GM19324 (cell line): ENCODE results near the gene MEIOSIN.
A peak's percentile ranks its signal among the peaks of the same experiment; 100 is the strongest.

ENCODE experiments used
- ATAC-seq: cut with Tn5 transposase; IDR thresholded peaks from one replicate; pipeline ENCODE4 v1.9.1; 2021; ENCODE audit warnings: mild to moderate bottlenecking, moderate library complexity; ENCODE audit not compliant: unreplicated experiment, low FRiP score

Gene MEIOSIN

DNA sequence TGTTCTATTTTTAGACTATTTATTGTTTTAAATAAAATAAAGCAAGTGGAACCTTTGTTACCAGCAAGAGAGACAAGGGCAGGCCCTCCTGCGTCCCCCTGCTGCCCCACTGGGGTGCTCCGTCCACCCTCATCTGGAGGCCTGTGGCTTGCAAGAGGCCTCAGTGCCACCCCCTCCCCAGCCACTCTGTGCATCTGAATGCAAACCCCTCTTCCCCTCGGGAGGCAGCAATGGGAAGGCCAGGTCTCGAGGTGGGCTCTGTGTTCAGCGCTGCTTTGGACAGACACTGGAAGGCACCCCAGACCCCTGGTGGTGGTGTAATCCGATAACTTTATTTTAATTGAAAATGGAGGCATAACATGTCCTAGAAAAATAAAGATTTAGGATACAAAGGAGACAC lies 31.2 kb downstream of the MEIOSIN start:
- no peak for ATAC-seq

DNA sequence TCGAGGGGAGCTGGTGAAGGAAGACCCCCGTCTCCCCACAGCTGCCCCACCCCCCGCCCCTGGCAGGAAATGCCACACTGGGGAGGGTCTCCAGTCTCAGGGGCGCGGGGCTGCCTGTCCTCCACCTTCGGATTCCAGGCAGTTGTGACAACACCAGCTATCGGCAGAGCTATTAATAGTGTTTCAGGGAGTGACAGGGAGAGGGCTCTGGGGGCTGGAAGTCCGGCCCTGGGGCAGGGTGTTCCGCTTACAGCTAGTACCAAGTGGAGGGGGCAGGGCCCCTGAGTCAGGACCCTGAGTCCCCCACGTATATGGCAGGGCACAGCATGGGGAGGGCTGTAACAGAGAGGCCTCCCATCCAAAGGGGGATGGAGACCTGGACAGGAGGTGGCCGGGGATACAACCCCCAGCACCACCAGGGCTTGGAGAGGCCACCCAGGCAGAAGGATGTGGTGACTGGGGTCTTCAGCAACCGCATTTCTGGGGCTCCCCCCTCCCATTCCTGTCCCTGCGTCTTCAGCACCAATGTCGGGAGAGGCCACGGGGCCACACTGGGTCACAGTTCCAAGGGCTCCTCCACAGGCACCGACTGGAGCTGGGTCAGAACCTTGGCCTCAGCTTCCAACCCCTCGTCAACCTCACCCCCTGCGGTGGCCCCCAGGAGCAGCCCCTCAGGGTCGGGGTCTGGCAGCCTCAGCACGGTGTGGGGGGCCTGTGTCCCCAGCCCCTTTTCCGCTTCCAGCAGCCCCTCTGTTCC lies 31.9 kb downstream of the MEIOSIN start:
- no peak for ATAC-seq

DNA sequence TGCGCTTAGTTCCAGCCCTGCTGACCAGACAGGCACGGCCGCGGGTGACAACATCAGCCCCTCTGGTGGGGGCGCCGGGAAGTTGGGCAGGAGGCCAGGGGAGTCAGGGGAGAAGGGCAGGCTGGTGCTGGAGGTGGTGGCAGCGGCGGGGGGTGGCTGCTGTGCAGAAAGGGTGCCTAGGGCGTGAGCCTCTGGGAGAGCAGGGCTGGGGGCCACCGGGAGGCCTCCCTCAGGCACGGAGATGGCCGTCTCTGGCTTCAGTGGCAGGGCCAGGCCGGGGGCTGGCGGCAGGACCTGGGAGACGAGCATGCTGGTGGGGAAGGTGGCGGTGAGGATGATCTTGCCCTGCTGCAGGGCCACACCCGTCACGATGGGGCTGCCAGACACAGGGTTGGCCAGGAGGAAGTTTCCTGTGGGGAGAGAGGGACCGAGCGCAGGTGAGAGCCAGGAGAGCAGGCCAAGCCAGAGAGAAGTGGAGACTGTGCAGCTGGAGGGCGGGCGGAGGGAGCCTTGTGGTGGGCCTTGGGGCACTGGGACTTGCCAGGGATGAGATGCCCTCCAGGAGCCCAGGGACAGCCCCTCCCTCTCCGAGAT lies 32.6 kb downstream of the MEIOSIN start:
- ATAC-seq, result no peak

DNA sequence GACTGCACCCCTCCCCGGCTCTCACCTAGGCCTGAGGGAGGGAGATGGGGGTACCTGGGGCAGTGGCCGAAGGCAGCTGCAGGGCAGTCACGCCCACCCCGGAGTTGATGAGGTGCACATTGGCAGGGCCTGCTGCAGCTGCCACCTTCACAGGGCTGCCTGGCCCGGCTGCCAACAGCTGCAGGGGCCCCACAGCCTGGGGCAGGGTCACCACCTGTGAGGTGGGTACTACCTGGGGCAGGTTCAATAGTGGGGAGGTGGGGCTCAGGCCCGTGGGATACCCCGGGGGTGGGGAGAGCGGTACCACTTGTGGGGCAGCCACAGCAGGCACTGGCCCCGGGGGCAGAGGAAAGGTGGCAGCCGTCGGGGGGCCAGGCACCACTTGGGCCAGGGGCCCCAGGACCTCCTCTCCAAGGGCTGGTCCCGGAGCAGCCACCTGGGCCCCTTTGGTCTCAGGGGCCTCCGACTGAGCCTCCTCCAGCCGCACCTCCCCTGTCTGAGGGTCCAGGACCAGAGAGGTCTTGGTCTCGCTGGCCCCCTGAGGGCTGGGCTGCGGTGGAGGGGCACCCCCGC lies 33.1 kb downstream of the MEIOSIN start:
- ATAC-seq, result no peak

DNA sequence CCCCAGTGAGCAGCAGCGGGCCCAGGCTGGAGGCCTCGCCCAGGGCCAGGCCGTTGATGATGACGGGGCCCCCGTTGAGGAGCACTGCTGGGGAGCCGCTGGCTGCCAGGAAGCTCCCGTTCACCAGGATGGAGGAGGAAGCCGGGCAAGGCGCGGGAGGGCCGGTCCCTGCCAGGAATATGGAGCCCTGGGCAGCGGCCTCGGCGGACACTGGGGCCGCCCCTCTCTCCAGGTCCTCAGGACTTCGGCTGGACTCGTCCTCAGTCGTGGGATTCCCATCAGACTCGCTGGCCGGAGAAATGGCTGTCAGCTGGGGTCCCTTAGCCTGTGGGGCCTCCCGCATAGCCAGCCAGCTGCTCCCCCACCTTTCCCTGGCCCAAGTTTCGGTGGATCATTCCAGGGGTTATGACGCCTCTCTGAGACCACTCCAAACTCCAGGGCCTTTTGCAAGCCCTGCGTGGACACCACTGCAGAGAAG lies 33.7 kb downstream of the MEIOSIN start:
- no peak for ATAC-seq

DNA sequence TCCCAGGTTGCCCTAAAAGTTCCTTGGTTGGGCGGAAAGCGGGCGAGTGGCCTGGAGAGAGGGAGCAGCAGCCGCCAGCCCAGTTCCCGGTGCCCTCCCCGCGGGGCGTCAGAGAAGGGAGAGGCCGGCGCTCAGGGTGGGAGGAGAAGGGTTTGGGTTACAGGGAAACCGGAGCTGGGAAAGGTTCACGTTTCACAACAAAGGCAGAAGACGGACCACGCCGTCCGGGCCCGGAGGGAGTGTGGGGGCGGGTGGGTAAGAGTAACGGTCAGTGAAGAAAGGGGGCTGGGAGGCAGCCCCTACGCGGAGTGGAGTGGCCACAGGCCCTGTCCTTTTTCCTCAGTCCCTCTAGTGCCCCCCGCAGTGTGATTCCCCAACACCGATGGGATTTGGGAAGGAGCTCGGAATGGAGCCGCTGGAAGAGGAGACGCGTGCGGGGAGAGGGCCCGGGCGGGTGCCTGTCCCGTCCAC lies 34.2 kb downstream of the MEIOSIN start:
- ATAC-seq, result no peak

DNA sequence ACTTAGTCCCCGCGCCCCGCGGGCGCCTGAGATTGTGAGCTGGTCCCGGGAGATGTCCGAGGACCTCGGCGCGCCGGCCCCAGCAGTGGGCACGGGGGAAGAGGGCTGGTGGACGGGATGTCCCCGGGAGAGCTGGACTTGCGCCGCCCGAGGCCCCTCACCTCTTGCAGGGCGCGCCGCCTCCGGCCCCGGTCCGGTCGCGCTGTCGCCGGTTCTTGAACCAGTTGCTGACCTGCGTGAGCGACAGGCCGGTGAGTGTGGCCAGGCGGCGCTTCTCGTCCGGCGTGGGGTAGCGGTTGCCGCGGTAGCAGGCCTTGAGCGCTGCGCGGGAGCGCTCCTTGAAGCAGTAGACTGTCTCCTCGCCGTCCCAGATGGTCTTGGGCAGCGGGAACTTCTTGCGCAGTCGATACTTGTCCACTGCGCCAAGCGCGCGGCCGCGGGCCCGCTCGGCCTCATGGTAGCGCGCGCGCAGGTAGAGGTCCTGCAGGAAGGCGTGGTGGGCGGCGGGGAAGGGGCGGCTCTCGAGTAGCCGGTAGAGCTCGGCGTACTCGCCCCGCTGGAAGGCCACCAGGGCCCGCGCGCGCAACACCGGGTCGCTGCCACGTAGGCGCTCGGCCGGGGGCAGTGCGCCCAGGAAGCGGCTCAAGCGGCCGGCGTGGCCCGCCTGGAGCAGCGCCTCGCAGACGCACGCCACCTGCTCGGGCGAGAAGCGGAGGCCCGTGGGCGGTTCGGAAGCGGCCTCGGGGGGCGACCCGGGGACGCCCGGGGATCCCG lies 34.8 kb downstream of the MEIOSIN start:
- no peak for ATAC-seq

DNA sequence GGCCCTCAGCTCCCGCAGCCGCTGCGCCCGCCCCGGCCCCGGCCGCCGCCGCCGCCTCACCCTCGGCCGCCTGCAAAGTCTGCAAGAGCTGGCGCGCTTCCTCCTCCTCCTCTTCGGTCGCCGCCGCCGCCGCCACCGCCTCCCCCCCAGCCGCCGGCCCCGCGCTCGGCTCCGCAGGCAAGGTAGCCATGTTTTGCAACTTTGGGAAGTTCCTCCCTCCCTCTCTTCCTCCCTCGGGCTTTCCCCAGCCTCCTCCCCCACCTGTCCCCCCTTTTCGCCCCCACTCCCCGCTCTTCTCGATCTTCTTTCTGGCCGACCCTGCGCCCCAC lies 35.4 kb downstream of the MEIOSIN start:
- ATAC-seq, result no peak

DNA sequence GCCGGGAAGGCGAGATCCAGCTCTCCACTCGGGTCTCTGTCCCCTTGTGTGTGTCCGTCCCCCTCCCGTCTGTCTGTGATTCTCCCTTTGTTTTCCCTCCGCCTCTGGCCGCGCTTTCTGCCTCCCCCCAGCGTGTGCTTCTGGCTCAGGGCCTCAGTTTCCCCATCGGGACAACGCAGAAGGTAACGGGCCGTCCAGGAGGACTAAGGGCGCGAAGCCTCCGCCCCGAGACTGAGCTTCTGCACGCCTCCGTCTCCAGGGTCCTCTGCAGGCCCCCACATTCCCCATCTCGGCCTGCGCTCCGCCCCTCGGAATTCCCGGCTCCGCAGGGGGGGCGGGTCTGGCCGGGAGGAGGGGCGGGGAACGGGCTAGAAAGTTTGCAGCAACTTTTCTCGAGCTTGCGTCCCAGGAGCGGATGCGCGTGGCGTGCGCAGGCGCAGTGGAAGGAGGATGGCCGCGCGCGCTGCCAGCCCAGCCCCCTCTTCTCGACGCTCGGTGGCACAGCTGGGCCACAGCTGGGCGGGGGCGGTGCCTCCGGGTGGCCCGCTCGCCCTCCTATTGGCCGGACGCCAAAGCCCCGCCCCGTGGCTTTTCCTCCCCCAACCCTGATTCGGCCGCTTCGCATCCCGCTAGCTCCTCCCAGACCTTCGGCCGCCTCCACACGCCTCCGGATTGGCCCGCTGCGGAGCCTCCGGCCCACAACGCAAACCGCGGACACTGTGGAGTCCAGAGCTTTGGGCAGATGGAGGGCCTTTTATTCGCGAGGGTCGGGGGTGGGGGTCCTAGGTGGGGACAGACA lies 35.9 kb downstream of the MEIOSIN start, which contains the start of gene SIX5:
TSS of gene SIX5 (minus strand) at position 269 of the 799 bp plus-strand sequence. CDS start 408 bp downstream, outside the sequence.
- ATAC-seq, result peak; percentile 75

DNA sequence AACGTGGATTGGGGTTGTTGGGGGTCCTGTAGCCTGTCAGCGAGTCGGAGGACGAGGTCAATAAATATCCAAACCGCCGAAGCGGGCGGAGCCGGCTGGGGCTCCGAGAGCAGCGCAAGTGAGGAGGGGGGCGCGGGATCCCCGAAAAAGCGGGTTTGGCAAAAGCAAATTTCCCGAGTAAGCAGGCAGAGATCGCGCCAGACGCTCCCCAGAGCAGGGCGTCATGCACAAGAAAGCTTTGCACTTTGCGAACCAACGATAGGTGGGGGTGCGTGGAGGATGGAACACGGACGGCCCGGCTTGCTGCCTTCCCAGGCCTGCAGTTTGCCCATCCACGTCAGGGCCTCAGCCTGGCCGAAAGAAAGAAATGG lies 36.6 kb downstream of the MEIOSIN start:
- ATAC-seq, result no peak

DNA sequence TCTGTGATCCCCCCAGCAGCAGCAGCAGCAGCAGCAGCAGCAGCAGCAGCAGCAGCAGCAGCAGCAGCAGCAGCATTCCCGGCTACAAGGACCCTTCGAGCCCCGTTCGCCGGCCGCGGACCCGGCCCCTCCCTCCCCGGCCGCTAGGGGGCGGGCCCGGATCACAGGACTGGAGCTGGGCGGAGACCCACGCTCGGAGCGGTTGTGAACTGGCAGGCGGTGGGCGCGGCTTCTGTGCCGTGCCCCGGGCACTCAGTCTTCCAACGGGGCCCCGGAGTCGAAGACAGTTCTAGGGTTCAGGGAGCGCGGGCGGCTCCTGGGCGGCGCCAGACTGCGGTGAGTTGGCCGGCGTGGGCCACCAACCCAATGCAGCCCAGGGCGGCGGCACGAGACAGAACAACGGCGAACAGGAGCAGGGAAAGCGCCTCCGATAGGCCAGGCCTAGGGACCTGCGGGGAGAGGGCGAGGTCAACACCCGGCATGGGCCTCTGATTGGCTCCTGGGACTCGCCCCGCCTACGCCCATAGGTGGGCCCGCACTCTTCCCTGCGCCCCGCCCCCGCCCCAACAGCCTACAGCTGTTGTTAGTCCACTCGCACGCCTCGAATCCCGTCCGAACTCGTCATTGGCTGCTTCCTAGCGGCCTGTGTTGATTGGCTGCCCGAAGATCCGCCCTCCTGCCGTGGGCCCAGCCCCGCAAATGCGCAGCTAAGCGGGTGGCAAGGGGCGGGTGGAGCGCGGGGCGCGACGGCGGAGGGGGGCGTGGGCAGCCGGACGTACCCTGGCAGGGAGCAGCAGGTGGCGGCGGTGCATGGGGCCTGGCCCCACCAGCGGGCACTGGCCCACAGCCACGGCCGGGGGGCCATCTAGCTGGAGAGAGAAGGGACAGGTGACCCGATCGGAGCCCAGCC lies 37.2 kb downstream of the MEIOSIN start:
- peak; percentile 47 for ATAC-seq

DNA sequence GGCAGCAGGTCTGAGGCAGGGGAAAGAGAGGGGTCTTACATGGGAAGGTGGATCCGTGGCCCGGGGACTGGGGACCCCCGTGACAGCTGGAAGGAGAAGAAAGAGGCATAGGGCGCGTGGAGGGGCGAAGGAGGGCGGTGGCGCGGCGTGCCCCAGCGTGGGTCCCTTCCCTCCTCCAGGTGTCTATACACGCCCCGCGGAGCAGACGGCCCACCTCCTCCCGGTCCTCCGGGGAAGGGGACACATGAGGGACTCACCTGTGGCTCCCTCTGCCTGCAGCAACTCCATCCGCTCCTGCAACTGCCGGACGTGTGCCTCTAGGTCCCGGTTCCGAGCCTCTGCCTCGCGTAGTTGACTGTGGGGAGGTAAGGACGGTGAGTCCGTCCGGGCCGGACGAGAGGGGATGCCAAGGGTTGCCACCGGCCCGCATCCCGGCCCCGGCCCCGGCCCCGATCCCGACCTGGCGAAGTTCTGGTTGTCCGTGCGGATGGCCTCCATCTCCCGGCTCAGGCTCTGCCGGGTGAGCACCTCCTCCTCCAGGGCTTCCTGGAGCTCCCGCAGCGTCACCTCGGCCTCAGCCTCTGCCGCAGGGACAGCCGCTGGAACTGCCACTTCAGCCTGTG lies 38.2 kb downstream of the MEIOSIN start:
- no peak for ATAC-seq

DNA sequence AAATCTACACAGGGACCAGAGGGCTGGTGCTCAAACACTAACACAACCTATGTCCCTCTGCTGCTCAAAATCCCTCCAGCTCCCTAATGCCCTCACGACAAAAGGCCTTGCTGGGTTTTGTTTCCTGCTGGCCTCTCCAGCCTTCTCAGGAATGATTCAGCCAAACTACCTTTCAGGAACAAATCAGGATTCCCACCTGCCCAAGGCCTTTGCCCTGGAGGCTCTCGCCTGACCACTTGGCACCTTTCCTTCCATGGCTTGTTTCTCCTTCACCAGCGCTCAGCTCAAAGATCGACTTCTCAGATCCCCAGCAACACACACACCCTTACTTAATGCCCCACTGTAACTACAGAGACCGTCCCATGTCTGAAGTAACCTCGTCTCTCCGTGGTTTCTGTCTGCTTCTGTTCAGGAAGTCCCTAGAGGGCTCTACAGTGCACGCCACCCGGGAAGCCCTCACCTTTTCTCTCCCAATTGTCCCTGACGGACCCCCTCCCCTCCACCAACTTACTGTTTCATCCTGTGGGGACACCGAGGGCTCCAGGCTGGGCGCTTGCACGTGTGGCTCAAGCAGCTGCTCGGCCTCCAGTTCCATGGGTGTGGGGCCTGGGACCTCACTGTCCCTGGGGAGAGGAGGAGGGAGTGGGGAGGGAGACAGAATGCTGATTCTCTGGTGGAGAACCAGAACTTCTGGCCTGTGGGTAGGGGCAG lies 39.0 kb downstream of the MEIOSIN start:
- no peak for ATAC-seq

DNA sequence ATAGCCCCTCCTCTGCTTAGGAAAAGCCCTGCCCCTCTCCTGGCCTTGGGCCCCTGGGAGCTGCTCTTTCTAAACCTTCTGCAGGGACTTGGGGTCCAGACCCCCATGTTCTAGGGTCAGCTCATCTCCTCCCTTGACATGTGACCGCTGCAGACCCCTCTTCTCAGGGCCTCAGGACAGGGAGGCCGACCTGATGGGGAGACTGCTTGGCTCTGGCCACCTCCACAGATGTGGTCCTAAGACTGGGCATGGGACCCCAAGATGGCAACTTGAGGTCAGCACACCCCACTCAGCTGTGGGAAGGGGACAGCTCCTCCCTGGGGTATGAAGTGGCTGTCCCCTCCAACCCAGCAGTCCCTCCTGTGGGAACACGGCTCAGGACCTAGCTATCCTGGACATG lies 39.7 kb downstream of the MEIOSIN start:
- ATAC-seq, result no peak

DNA sequence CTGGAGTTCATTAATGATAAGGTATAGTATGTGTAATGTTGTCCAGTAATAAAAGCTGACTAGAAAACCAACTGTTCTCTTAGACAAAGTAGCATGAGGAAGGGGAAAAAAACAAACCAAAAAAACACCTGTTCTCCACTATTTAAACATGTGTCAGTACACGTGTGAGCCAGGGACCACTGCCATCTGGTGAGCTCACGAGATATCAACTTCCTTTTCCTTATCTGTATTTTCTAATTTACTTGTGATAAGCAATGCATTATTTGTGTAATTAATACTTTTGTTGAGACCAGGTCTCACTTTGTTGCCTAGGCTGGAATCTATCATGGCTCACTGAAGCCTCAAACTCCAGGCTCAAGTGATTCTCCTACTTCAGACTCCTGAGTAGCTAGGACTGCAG lies 40.1 kb downstream of the MEIOSIN start:
- no peak for ATAC-seq

DNA sequence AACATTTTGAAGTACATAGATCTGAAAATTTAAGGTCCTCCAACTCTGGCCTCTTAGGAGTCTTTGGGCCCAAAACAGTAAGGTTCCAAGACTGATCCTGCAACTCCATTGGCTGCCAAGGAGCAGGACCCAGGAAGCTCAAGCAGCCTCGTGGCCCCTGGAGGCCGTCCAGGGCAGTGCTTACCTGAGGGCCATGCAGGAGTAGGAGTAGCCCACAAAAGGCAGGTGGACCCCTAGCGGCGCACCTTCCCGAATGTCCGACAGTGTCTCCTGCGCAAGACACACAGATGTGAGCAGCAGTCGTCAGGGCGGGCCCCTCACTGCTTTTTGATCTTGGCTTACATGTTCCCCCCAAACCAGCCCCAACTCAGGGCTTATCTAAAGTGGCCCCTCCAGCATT lies 41.5 kb downstream of the MEIOSIN start:
- no peak for ATAC-seq

DNA sequence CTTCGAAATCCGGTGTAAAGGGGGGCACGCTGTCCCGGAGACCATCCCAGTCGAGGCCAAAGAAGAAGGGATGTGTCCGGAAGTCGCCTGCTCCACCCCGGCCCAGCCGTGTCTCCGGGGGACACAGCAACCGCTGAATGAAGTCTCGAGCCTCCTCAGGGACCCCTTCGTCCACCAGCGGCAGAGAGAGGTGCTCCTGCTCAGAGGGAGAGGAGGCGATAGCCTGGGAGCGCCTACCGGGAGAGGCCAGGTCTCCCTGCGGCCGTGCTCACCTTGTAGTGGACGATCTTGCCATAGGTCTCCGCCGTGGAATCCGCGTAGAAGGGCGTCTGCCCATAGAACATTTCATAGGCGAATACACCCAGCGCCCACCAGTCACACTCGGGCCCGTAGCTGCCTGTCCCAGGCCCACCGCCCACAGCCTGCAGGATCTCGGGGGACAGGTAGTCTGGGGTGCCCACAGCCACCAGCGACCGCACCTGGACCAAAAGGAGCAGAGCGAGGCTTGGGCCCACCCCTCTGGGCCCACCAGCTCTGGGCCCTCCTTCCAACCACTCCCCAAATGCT lies 44.2 kb downstream of the MEIOSIN start:
- no peak for ATAC-seq
